ENCODE results near the gene LGALS3BP.

The LGALS3BP gene

DNA sequence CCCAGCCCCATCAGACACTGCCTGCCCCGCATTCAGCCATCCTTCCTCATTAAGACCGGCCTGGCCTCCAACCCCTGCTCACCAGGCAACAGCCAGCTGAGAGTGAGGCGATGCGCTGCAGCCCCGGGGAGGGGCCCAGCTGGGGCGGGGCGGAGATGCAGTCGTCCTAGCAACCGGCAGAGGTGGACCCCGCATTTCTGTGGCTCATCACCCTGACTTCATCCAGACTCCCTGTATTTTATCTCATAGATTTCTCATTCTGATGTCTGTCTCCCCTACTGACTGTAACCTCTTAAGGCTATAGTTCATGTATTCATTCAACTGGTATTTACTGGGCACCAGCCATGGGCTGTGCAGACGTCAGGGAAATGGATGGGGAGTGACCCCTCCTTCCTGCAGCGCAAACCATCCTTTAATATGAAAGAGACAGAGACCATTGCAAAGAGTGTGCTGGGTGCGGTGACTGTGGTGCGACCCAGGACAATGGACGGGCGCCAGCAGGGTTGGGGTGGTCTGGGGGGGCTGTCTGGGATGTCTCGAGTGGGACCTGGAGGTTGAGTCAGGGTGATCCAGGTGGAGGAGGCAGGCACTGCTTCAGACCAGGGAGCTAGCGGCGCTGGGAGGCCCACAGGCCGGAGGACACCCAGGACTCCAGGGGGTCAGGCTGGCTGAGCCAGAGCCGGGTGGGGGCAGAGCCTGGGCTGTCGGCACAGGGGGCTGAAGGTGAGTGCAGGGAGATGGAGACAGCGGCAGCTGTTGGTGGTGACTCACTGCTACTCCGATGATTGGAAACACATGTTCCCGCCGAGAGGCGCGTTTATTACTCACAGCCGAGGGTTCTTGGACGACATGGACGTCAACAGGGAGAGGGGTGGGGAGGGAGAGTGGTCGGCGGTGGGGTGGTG is 44.1 kb downstream of the LGALS3BP start:
- no peak for DNase-seq

DNA sequence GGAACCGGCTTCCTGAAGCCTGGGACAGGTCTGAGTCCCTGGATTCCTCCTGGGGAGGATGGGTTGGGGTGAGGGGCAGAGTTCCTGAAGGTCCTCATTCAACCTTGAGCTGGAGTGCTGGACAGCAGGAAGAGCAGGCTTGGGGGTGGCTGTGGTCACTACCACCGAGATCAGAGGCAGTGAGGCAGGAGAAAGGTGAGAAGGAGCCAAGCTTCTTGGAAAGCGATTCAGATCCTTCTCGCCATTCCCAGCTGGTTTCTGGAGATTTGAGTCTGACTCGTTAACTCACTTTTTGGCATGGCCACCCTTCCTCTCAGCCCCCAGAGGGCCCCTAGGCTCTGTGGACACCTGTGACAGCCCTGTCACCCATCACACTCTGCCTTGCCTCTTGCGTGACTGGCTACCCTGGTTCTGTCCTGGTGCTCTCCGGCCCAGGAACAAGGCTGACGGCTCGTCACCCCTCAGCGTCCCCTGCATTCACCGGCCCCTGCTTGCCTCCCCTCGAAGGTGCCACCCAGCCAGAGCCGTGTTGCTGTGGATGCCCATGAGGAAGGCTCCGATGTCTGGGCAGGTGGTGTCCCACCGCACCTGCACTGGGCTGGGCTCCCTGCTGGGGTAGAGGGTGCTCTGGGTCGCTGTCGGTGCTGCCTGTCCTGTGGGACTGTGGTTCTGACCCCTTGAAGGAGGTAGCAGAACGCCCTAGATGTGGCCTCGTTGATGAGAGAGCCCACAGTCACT is 44.9 kb downstream of the LGALS3BP start:
- no peak for DNase-seq

DNA sequence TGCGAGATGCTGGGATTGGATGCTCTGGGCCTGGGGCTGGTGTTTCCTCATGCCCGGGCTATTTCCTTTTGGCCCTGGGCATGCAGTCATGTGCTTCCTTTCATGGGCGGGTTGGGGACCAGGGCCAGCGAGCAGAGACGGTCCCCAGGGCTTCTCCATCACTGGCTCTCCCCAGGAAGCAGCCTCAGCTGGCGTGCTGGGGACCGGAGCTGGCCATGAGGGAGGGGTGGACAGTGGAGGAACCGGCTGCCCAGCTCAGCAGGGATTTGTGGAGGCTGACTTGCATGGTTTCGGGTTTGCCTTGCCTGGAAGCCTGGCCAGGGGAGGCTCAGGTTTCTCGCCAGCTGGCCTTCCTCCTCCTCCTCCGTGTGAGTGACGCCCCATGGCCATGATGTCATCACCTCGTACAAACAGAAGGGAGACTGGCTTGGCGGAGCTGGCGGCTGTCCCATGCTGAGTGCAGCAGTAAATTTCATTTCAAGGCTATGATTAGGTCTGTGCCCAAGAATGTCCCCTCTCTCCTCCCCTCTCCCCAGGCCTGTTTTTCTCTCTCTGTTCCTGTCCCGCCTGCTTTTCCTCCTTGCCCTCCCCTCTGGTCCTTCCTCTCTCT is 45.7 kb downstream of the LGALS3BP start:
- no peak for DNase-seq

GRCh38 chr17:78933025-78933958 is 46.4 kb downstream of the LGALS3BP start:
- peak; percentile 65 for DNase-seq

DNA sequence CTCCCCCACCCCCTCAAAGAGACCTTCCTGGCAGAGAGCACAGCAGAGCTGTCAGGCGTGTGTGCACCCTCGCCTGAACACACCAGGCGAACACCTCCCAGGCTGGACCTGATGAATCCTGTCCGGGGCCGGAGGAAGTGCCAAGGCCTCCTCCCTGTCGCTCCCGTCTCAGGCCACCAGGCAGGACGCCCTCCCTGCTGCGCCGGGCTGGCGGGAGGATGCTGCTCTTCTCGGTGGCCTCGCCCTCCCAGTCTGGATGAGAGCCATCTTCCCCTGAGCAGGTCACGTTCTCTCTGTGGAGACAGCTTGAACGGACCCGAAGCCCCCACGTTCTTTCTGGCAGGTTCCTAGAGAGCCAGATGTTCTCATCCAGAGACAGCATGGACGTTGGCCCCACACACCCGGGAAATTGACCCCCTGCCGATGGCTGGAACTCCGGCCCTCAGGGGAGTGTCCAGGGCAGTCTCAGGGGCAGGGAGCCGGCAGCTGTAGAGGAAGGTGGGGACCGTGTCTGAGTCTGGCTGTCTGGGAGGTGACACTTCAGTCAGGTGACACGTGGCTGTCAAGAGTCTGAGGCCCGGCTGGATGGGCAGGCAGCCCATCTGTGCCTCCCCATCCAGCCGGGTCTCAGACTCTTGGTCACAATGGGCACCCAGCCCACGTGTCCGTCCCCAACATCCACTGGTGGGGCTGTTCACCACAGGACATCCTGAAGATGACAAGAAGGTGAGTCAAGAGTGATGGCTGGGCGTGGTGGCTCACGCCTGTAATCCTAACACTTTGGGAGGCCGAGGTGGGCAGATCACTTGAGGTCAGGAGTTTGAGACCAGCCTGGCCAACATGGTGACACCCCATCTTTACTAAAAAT is 49.6 kb downstream of the LGALS3BP start:
- no peak for DNase-seq

DNA sequence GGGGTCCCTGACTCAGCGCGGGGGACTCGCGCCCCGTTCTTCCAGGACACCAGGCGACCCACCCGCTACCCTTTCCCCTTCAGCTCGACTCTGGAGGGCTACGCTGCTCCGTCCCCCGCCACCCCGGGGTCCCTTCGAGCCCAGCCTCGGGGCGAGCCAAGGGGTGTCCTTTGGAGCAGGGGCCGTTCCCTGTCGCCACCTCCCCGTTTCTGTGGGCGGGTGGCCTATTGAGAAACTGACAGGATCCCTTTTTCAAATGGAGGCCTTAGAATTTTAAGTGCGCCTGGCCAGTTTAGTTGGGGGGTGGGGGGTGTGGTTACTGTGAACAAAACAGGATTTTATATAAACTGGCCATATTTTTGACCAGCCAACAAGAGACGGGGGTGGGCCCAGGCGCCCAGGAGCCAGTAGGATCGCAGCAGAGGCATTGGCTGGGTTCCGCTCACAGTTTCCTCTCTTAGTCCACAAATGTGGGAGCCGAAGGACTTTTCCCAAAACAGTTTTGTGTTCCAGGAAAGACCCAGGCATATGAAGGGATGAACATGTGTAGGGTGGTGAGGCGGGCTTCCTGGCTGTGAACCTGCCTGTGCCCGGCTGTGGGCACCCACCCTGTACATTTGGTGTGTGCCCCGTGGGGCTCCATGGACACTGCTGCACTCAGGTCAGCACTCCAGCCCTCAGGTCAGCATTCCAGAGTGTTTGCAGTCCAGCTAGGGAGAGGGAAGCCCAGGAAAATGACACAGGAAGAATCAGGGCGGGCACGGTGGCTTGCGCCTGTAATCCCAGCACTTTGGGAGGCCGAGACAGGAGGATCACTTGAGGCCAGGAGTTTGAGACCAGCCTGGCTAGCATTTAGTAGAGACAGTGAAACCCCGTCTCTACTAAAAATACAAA is 53.8 kb downstream of the LGALS3BP start:
- DNase-seq = no peak

- peak; percentile 78 for DNase-seq
These were observed 54.5 kb downstream of the LGALS3BP start, which contains the start of gene TIMP2 for GRCh38 chr17:78925234-78925633. TIMP2 (minus strand) TSS chr17:78925387; CDS start chr17:78925088, 299 bp downstream.

- DNase-seq = no peak
These were observed 55.1 kb downstream of the LGALS3BP start for GRCh38 chr17:78924481-78925151.

DNA sequence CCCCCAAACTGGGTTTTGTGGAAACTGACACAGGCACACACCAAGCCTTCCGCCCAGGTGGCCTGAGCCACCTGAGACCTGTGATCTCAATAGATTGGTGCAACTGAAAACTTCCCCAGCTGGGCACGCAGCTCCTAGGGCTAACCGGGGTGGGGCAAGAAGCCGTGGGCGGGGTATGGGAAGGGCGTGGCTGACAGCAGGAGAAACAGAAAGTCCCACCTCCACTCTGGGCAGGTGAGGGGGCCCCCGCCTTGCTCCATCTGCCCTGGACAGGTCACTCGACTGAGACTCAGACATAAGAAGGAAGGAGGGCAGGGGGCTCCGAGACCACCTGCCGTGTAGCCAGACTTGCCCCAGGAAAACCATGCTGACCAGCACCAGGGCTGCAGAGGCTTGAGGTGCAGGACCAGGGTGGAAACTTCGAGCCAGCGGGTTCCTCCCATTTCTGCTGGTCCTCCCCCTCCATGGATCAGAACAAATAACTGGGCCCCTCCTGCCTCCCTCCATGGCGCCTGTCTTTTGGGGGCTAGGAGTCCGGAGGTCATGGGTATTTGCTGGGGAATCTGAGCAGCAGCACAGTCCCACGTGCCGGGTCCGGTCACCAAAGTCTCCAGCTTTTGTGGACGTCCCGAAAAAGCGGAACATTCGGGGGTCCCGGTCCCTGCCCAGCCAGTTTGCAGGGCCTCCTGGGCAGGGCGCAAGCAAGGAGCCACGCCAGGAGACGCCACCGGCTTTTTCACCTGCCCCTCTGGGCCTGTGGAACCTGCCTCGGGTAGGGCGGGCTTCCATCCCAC is 55.9 kb downstream of the LGALS3BP start:
- DNase-seq = peak; percentile 70

DNA sequence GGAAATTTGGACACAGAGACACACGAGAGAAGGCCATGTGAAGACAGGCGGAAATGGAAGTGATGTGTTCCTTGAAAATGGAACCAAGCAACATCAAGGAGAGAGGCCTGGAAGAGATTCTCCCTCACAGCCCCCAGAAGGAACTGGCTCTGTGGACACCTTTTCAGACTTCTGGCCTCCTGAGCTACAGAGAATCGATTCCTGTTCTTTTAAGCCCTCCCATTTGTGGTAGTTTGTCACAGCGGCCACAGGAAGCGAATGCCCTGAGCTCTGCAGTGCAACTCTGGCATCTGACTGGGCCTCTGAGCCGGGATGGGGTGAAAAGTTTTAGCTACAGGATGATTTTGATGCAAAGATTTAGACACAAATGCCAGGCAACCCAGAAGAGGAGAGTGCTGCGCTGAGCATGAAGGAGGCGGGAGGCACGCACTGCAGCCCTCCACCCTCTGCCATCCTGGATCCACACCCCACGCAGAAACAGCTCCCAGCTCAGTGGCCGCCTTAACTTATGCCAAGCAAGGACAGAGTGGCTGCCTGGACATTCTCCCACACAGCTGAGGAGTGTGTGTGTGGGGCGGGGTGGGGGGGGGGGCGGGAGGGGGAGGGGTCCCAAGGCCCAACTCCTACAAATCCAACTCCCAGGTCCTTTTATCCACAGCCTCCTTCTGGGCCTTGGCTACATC is 56.8 kb downstream of the LGALS3BP start:
- DNase-seq = no peak

GRCh38 chr17:78921437-78921971 is 58.2 kb downstream of the LGALS3BP start:
- DNase-seq = no peak

All from activated CD8-positive, alpha-beta memory T cell treated with anti-CD3 and anti-CD28 coated beads, Interleukin-2, amount 50 U/mL, for 48 hours (primary cell).